Retinal pigment epithelial cell (primary cell): ENCODE results near the gene ITPK1.

Source experiments
- DNase-seq: peaks from one replicate; pipeline ENCODE4 v3.0.0-alpha.2; 2010; ENCODE audit warnings: low read depth
- H3K4me3 ChIP-seq: 2 replicates; pipeline ENCODE4 v1.5.1; 2011; ENCODE audit warnings: mild to moderate bottlenecking, low read length, control low read depth, moderate library complexity
- CTCF ChIP-seq: conservative IDR thresholded peaks from 2 replicates; pipeline ENCODE4 v1.5.1; 2011; ENCODE audit warnings: low read depth, low read length, control low read depth, inconsistent platforms

The ITPK1 gene

GRCh38 chr14:92922883-92923743 lies 192.6 kb downstream of the ITPK1 start, which contains the start of gene CHGA:
Gene CHGA, plus strand, starts transcription at chr14:92923150. Its CDS starts 210 bp downstream, at chr14:92923360.
- no peak for TF ChIP-seq CTCF
- no peak within 1 kb of the TSS for H3K4me3 ChIP-seq
- DNase-seq: no peak

- no peak for DNase-seq
- H3K4me3 ChIP-seq: no peak overlapping the region
- no peak for TF ChIP-seq CTCF
Measured at GRCh38 chr14:92922155-92922735, 193.5 kb downstream of the ITPK1 start.

- H3K4me3 ChIP-seq: no peak overlapping the region
- DNase-seq: no peak
- TF ChIP-seq CTCF: no peak
Measured at GRCh38 chr14:92920001-92920400, 195.7 kb downstream of the ITPK1 start.

- H3K4me3 ChIP-seq: no peak overlapping the region
- DNase-seq: no peak
- TF ChIP-seq CTCF: no peak
Measured at GRCh38 chr14:92917956-92918355, 197.8 kb downstream of the ITPK1 start.

GRCh38 chr14:92917041-92917940 lies 198.4 kb downstream of the ITPK1 start:
- DNase-seq: no peak
- TF ChIP-seq CTCF: no peak
- H3K4me3 ChIP-seq: no peak overlapping the region

GRCh38 chr14:92916201-92916600 lies 199.5 kb downstream of the ITPK1 start:
- H3K4me3 ChIP-seq: no peak overlapping the region
- TF ChIP-seq CTCF: no peak
- no peak for DNase-seq
